NCI-H2227 treated with DMSO at 0.1 percent for 48 hours (cell line): ENCODE results near the gene STEAP3.

ENCODE experiments used
- DNase-seq: peaks from one replicate; lab custom pipeline; 2025; lab: John Stamatoyannopoulos, UW

The STEAP3 gene

GRCh38 chr2:119198240-119198840, 25.3 kb upstream of the STEAP3 start:
- DNase-seq, result no peak

- DNase-seq, result no peak
These were observed 21.8 kb upstream of the STEAP3 start for GRCh38 chr2:119201815-119202214.

GRCh38 chr2:119202610-119203310, 20.9 kb upstream of the STEAP3 start:
- no peak for DNase-seq

GRCh38 chr2:119204525-119204924, 19.1 kb upstream of the STEAP3 start:
- no peak for DNase-seq

GRCh38 chr2:119205001-119205706, 18.5 kb upstream of the STEAP3 start:
- no peak for DNase-seq

GRCh38 chr2:119206201-119206600, 17.4 kb upstream of the STEAP3 start:
- DNase-seq, result no peak

- no peak for DNase-seq
These were observed 16.2 kb upstream of the STEAP3 start for GRCh38 chr2:119207447-119207846.

- no peak for DNase-seq
These were observed 14.8 kb upstream of the STEAP3 start for GRCh38 chr2:119208791-119209203.

- no peak for DNase-seq
These were observed 11.4 kb upstream of the STEAP3 start for GRCh38 chr2:119212139-119212800.

GRCh38 chr2:119214453-119215037, 9.1 kb upstream of the STEAP3 start:
- DNase-seq, result no peak

- DNase-seq, result no peak
These were observed 6.6 kb upstream of the STEAP3 start for GRCh38 chr2:119216994-119217393.

GRCh38 chr2:119218478-119219064, 5.1 kb upstream of the STEAP3 start:
- no peak for DNase-seq

GRCh38 chr2:119219873-119220272, 3.8 kb upstream of the STEAP3 start:
- DNase-seq, result no peak

- DNase-seq, result no peak
These were observed 2.8 kb upstream of the STEAP3 start for GRCh38 chr2:119220720-119221301.

- DNase-seq, result no peak
These were observed 2.0 kb upstream of the STEAP3 start for GRCh38 chr2:119221609-119222008.

GRCh38 chr2:119222213-119222612, 1.4 kb upstream of the STEAP3 start:
- no peak for DNase-seq

GRCh38 chr2:119222863-119223520, 642 bp upstream of the STEAP3 start:
- no peak for DNase-seq

GRCh38 chr2:119224391-119225104, 914 bp downstream of the STEAP3 start:
- no peak for DNase-seq

- DNase-seq, result no peak
These were observed 1.7 kb downstream of the STEAP3 start for GRCh38 chr2:119225105-119225865.

GRCh38 chr2:119225926-119226325, 2.3 kb downstream of the STEAP3 start:
- DNase-seq, result no peak
